ENCODE data around the gene RNF38. TPM values are rescaled to one million over a fixed set of nuclear protein-coding genes. Genes with fewer than 3 reads are reported as not detected.

Gene RNF38
- total RNA-seq, 1 donor from 2014 or later, result 22.8 TPM

DNA sequence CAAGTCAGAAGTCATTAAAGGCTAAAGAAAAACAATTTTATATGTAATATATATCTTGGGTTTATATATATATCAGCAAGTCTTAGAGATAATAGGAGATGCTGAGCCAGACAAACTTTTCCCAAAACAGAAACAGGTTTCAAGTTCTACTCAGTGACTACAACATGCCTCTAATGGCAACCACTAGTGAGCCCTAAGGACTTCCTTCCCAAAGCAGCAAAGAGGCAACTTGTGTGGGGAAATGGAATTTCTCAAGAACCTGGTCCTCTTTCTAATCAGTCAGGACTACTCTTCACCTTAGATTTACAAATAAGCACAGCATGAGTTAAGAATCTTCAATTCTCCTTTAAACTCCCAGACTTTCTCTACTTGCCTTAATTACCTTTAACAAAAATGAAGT is 17.6 kb downstream of the RNF38 start:
- Histone ChIP-seq H3K27me3 (no peaks in the 10 kb centered on the region), H3K27ac (no peak overlapping the region), H3K9me3 (no peaks in the 10 kb centered on the region), H3K4me3 (no peak overlapping the region), H3K36me3 (no peaks in the 10 kb centered on the region), H3K4me1 (peaks cover 64% of the 10 kb centered on the region)
- intact Hi-C loops (cut with DNase I), result no loop called here
- no peak for TF ChIP-seq POLR2AphosphoS5 (IDR thresholded peaks at IDR 0.05; ENCODE audit: insufficient read depth in 1 of 2, low read depth in 1 of 2)
- no peak for DNase-seq (ENCODE audit: extremely low spot score in 2 of 2)

- Histone ChIP-seq H3K36me3 (peaks cover 0 to 19% of the 10 kb centered on the region in 2 donors), H3K27ac (no peak overlapping the region), H3K9me3 (no peaks in the 10 kb centered on the region), H3K4me1 (no peaks in the 10 kb centered on the region), H3K27me3 (no peaks in the 10 kb centered on the region), H3K4me3 (no peak overlapping the region)
- TF ChIP-seq POLR2A (IDR thresholded peaks at IDR 0.05), result no peak
- TF ChIP-seq, protein P1, sequence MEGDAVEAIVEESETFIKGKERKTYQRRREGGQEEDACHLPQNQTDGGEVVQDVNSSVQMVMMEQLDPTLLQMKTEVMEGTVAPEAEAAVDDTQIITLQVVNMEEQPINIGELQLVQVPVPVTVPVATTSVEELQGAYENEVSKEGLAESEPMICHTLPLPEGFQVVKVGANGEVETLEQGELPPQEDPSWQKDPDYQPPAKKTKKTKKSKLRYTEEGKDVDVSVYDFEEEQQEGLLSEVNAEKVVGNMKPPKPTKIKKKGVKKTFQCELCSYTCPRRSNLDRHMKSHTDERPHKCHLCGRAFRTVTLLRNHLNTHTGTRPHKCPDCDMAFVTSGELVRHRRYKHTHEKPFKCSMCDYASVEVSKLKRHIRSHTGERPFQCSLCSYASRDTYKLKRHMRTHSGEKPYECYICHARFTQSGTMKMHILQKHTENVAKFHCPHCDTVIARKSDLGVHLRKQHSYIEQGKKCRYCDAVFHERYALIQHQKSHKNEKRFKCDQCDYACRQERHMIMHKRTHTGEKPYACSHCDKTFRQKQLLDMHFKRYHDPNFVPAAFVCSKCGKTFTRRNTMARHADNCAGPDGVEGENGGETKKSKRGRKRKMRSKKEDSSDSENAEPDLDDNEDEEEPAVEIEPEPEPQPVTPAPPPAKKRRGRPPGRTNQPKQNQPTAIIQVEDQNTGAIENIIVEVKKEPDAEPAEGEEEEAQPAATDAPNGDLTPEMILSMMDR (IDR thresholded peaks at IDR 0.05), result no peak
- TF ChIP-seq POLR2AphosphoS5 (IDR thresholded peaks at IDR 0.05; ENCODE audit: insufficient read depth in 1 of 2, low read depth in 1 of 2), result no peak
- intact Hi-C loops (cut with DNase I), result no loop called here
- DNase-seq (ENCODE audit: extremely low spot score in 2 of 2), result no peak
Measured at GRCh38 chr9:36364577-36364976, 35.5 kb downstream of the RNF38 start.

DNA sequence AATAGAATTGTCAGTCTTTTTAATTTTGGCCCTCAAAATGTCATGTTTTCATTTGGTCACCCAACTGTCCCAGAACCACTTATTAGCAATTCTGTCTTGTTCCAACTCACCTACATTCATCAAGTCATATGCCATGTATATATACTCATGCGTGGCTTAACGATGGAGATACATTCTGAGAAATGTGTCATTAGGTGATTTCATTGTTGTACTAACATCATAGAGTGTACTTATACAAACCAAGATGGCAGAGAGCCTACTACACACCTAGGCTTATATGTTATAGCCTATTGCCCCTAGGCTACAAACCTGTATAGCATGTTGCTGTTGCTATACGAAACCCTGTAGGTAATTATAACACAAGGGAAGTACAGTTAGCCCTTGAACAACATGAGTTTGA is 36.6 kb downstream of the RNF38 start:
- DNase-seq (ENCODE audit: extremely low spot score in 2 of 2), result no peak
- no peak overlapping the region for H3K4me3 ChIP-seq
- no peaks in the 10 kb centered on the region for H3K4me1 ChIP-seq
- intact Hi-C loops (cut with DNase I), result no loop called here
- H3K27me3 ChIP-seq, result no peaks in the 10 kb centered on the region
- H3K27ac ChIP-seq, result no peak overlapping the region
- TF ChIP-seq POLR2A (IDR thresholded peaks at IDR 0.05) (no peak), POLR2AphosphoS5 (IDR thresholded peaks at IDR 0.05; ENCODE audit: insufficient read depth in 1 of 2, low read depth in 1 of 2) (no peak)
- TF ChIP-seq, protein P1 (IDR thresholded peaks at IDR 0.05), result no peak
- peaks cover 0 to 7% of the 10 kb centered on the region in 2 donors for H3K36me3 ChIP-seq
- H3K9me3 ChIP-seq, result no peaks in the 10 kb centered on the region

DNA sequence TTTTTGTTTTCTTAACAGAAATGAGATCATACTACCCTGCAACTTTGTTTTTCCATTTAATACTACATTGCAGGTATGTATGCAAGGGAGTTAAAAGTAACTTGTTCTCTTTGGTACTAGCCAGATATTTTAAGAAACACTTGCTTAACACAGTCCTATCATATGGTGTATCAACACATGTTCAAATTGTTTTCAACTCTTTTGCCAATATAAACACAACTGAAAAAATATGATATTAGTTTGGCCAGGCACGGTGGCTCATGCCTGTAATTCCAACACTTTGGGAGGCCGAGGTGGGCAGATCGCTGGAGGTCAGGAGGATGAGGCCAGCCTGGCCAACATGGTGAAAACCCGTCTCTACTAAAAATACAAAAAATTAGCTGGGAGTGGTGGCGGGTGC is 41.6 kb downstream of the RNF38 start:
- no peak for DNase-seq (ENCODE audit: extremely low spot score in 2 of 2)
- Histone ChIP-seq H3K36me3 (peaks cover 0 to 32% of the 10 kb centered on the region in 2 donors), H3K9me3 (no peaks in the 10 kb centered on the region)

GRCh38 chr9:36357639-36358038 is 42.4 kb downstream of the RNF38 start:
- TF ChIP-seq, protein P1 (IDR thresholded peaks at IDR 0.05), result no peak
- TF ChIP-seq POLR2A (IDR thresholded peaks at IDR 0.05), result no peak
- no peak for TF ChIP-seq POLR2AphosphoS5 (IDR thresholded peaks at IDR 0.05; ENCODE audit: insufficient read depth in 1 of 2, low read depth in 1 of 2)
- H3K36me3 ChIP-seq, result peaks cover 0 to 39% of the 10 kb centered on the region in 2 donors
- no peaks in the 10 kb centered on the region for H3K27me3 ChIP-seq
- no peak for DNase-seq (ENCODE audit: extremely low spot score in 2 of 2)
- H3K4me3 ChIP-seq, result no peak overlapping the region
- no peaks in the 10 kb centered on the region for H3K4me1 ChIP-seq
- H3K9me3 ChIP-seq, result no peaks in the 10 kb centered on the region
- intact Hi-C loops (cut with DNase I), result no loop called here
- no peak overlapping the region for H3K27ac ChIP-seq

More for the DNA sequence above, 41.6 kb downstream of the RNF38 start:
- Histone ChIP-seq H3K27me3 (no peaks in the 10 kb centered on the region), H3K27ac (no peak overlapping the region), H3K4me3 (no peak overlapping the region), H3K4me1 (no peaks in the 10 kb centered on the region)
- intact Hi-C loops (cut with DNase I), result no loop called here
- TF ChIP-seq, protein P1 (IDR thresholded peaks at IDR 0.05), result no peak
- TF ChIP-seq POLR2A (IDR thresholded peaks at IDR 0.05) (no peak), POLR2AphosphoS5 (IDR thresholded peaks at IDR 0.05; ENCODE audit: insufficient read depth in 1 of 2, low read depth in 1 of 2) (no peak)

Measured in vagina (tissue), 2 donors.